Trophoblast cell (in vitro differentiated cells and primary cell): ENCODE results near the gene NTNG1.

Experiments
- DNase-seq, 2 donors: peaks; one replicate each; pipeline ENCODE4 v3.0.0-alpha.2; 2016
- H2AFZ ChIP-seq: 2 replicates; pipeline ENCODE4 v1.6.1; 2013; ENCODE audit warnings: low read length, moderate library complexity, mild to moderate bottlenecking; ENCODE audit not compliant: insufficient read depth, poor library complexity
- H2AK5ac ChIP-seq: 2 replicates; pipeline ENCODE4 v1.6.1; 2013; ENCODE audit warnings: mild to moderate bottlenecking, low read length
- H2BK120ac ChIP-seq: 2 replicates; pipeline ENCODE4 v1.6.1; 2013; ENCODE audit warnings: low read length, mild to moderate bottlenecking, moderate library complexity; ENCODE audit not compliant: insufficient read depth, poor library complexity
- H2BK12ac ChIP-seq: 2 replicates; pipeline ENCODE4 v1.6.1; 2013; ENCODE audit warnings: mild to moderate bottlenecking, low read length, moderate library complexity
- H2BK5ac ChIP-seq: 2 replicates; pipeline ENCODE4 v1.6.1; 2013; ENCODE audit warnings: low read length, low read depth, moderate library complexity, mild to moderate bottlenecking; ENCODE audit not compliant: poor library complexity
- H3K14ac ChIP-seq: 2 replicates; pipeline ENCODE4 v1.6.1; 2013; ENCODE audit warnings: mild to moderate bottlenecking, low read length
- H3K18ac ChIP-seq: 2 replicates; pipeline ENCODE4 v1.6.1; 2013; ENCODE audit warnings: mild to moderate bottlenecking, low read length
- H3K23ac ChIP-seq: 2 replicates; pipeline ENCODE4 v1.6.1; 2013; ENCODE audit warnings: low read length
- H3K27ac ChIP-seq: 2 replicates; pipeline ENCODE4 v1.5.1; 2013; ENCODE audit warnings: low read depth, mild to moderate bottlenecking, inconsistent platforms, low read length, moderate library complexity
- H3K27me3 ChIP-seq: 2 replicates; pipeline ENCODE4 v1.6.1; 2013; ENCODE audit warnings: inconsistent platforms, mild to moderate bottlenecking, low read length, moderate library complexity; ENCODE audit not compliant: insufficient read depth
- H3K36me3 ChIP-seq, 2 experiments: 1 replicate in 1 of 2; 2 replicates in 1 of 2; pipeline ENCODE4 v1.6.1; 2013; ENCODE audit warnings: low read length in 2 of 2, mild to moderate bottlenecking in 2 of 2, moderate library complexity in 1 of 2; ENCODE audit not compliant: insufficient read depth in 2 of 2, control insufficient read depth in 1 of 2
- H3K4ac ChIP-seq: 2 replicates; pipeline ENCODE4 v1.6.1; 2013; ENCODE audit warnings: low read depth, mild to moderate bottlenecking, low read length, moderate library complexity
- H3K4me1 ChIP-seq, 2 experiments: 1 replicate in 1 of 2; 2 replicates in 1 of 2; pipeline ENCODE4 v1.6.1; 2013; ENCODE audit warnings: low read length in 2 of 2, mild to moderate bottlenecking in 2 of 2, moderate library complexity in 1 of 2; ENCODE audit not compliant: insufficient read depth in 2 of 2, control insufficient read depth in 1 of 2
- H3K4me2 ChIP-seq: 2 replicates; pipeline ENCODE4 v1.6.1; 2013; ENCODE audit warnings: inconsistent platforms, mild to moderate bottlenecking, low read length, moderate library complexity
- H3K4me3 ChIP-seq: 2 replicates; pipeline ENCODE4 v1.5.1; 2013; ENCODE audit warnings: mild to moderate bottlenecking, low read depth, low read length, inconsistent platforms
- H3K79me1 ChIP-seq: one replicate; pipeline ENCODE4 v1.6.1; 2013; ENCODE audit warnings: low read length
- H3K79me2 ChIP-seq: 2 replicates; pipeline ENCODE4 v1.6.1; 2013; ENCODE audit warnings: low read length, mild to moderate bottlenecking; ENCODE audit not compliant: control insufficient read depth, insufficient read depth, poor library complexity
- H3K9ac ChIP-seq: 2 replicates; pipeline ENCODE4 v1.6.1; 2013; ENCODE audit warnings: mild to moderate bottlenecking, low read length
- H3K9me3 ChIP-seq: 2 replicates; pipeline ENCODE4 v1.6.1; 2013; ENCODE audit warnings: low read depth, mild to moderate bottlenecking, control low read depth, inconsistent platforms, low read length; ENCODE audit not compliant: insufficient read depth
- H4K12ac ChIP-seq: 2 replicates; pipeline ENCODE4 v1.6.1; 2013; ENCODE audit warnings: low read depth, mild to moderate bottlenecking, low read length, moderate library complexity
- H4K8ac ChIP-seq: 2 replicates; pipeline ENCODE4 v1.6.1; 2013; ENCODE audit warnings: low read depth, mild to moderate bottlenecking, low read length, moderate library complexity
- H4K91ac ChIP-seq: one replicate; pipeline ENCODE4 v1.6.1; 2013; ENCODE audit warnings: low read depth, mild to moderate bottlenecking, low read length, moderate library complexity
- WGBS: extraction: QIAGEN DNeasy Blood & Tissue Kit; methylation state at CpG from one replicate; pipeline ENCODE4 v1.1.7; 2013; ENCODE audit warnings: missing lambda C conversion rate; ENCODE audit not compliant: insufficient read length, insufficient coverage; ENCODE audit errors: extremely low coverage; 5-methylcytosine and 5-hydroxymethylcytosine counted together

NTNG1 gene

GRCh38 chr1:107477233-107477632, 336.4 kb downstream of the NTNG1 start:
- Histone ChIP-seq H2AK5ac (no peak overlapping the region), H3K23ac (no peak overlapping the region)

GRCh38 chr1:107479865-107480350, 339.1 kb downstream of the NTNG1 start:
- Histone ChIP-seq H3K4me2 (no peak overlapping the region), H3K79me1 (no peaks in the 10 kb centered on the region), H3K36me3 (no peaks in the 10 kb centered on the region), H3K14ac (no peak overlapping the region), H3K23ac (no peak overlapping the region), H4K91ac (no peak overlapping the region), H2AFZ (no peak overlapping the region), H3K18ac (no peak overlapping the region), H2BK120ac (no peak overlapping the region), H2BK5ac (no peak overlapping the region), H3K9me3 (no peaks in the 10 kb centered on the region), H3K79me2 (no peaks in the 10 kb centered on the region), H4K8ac (no peak overlapping the region), H3K4me3 (no peak overlapping the region), H3K27ac (no peak overlapping the region), H3K27me3 (no peaks in the 10 kb centered on the region), H2BK12ac (no peak overlapping the region), H2AK5ac (no peak overlapping the region), H3K4ac (no peak overlapping the region), H3K4me1 (no peaks in the 10 kb centered on the region), H4K12ac (no peak overlapping the region), H3K9ac (no peak overlapping the region)
- WGBS, result no CpG with 5 or more reads among the region's 11 CpGs
- DNase-seq, result no peak

More at GRCh38 chr1:107477233-107477632, 336.4 kb downstream of the NTNG1 start:
- Histone ChIP-seq H2BK12ac (no peak overlapping the region), H4K12ac (no peak overlapping the region), H3K4me1 (no peaks in the 10 kb centered on the region), H2BK5ac (no peak overlapping the region), H3K14ac (no peak overlapping the region), H3K18ac (no peak overlapping the region), H4K8ac (no peak overlapping the region), H3K9me3 (no peaks in the 10 kb centered on the region), H3K9ac (no peak overlapping the region), H3K4me2 (no peak overlapping the region), H3K4ac (no peak overlapping the region), H4K91ac (no peak overlapping the region), H3K27ac (no peak overlapping the region), H3K27me3 (no peaks in the 10 kb centered on the region), H3K4me3 (no peak overlapping the region), H2BK120ac (no peak overlapping the region), H3K79me1 (no peaks in the 10 kb centered on the region), H3K36me3 (no peaks in the 10 kb centered on the region), H3K79me2 (no peaks in the 10 kb centered on the region), H2AFZ (no peak overlapping the region)
- no peak for DNase-seq
- WGBS, result no CpG with 5 or more reads among the region's 2 CpGs

GRCh38 chr1:107480548-107481415, 339.9 kb downstream of the NTNG1 start:
- no peaks in the 10 kb centered on the region for H3K27me3 ChIP-seq
- no peak overlapping the region for H4K8ac ChIP-seq
- no peak overlapping the region for H3K14ac ChIP-seq
- no peak overlapping the region for H3K18ac ChIP-seq
- no peak overlapping the region for H2BK5ac ChIP-seq
- H4K12ac ChIP-seq, result no peak overlapping the region
- no peak overlapping the region for H3K23ac ChIP-seq
- no peaks in the 10 kb centered on the region for H3K9me3 ChIP-seq
- H4K91ac ChIP-seq, result no peak overlapping the region
- H2BK120ac ChIP-seq, result no peak overlapping the region
- H2BK12ac ChIP-seq, result no peak overlapping the region
- no peak overlapping the region for H2AK5ac ChIP-seq
- H3K36me3 ChIP-seq, result no peaks in the 10 kb centered on the region
- H3K4ac ChIP-seq, result no peak overlapping the region
- H3K79me1 ChIP-seq, result no peaks in the 10 kb centered on the region
- no peak overlapping the region for H3K27ac ChIP-seq
- H3K4me3 ChIP-seq, result no peak overlapping the region
- no peaks in the 10 kb centered on the region for H3K79me2 ChIP-seq
- no peak for DNase-seq
- no peaks in the 10 kb centered on the region for H3K4me1 ChIP-seq
- no peak overlapping the region for H2AFZ ChIP-seq
- no peak overlapping the region for H3K4me2 ChIP-seq
- no CpG with 5 or more reads among the region's 37 CpGs for WGBS
- H3K9ac ChIP-seq, result no peak overlapping the region

DNA sequence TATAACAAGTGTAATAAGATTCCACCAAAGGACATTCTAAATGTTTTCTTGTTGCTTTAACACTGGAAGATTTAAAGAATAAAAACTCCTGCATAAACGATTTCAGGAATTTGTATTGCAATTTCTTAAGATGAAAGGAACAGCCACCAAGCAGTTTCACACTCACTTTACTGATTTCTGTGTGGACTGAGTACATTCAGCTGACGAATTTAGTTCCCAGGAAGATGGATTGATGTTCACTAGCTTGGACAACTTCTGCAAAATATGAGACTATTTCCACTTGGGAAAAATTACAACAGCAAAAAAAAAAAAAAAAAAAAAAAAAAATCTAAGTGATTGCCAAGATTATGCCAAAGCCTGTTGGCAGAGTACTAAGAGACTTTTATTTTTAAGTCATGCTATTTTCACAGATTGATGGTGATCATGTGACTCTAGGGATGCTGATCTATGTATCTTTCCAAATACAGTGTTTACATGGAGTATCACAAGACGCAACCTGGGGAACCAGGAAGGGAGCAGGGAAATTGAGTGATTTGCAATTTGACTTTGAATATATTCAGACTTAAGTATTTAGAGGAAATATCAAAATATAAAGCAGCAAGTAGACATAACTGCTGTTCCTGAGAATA, 341.0 kb downstream of the NTNG1 start:
- Histone ChIP-seq H3K4me2 (no peak overlapping the region), H3K9ac (no peak overlapping the region), H2BK5ac (no peak overlapping the region), H2BK120ac (no peak overlapping the region), H4K91ac (no peak overlapping the region), H3K4me1 (no peaks in the 10 kb centered on the region), H3K27me3 (no peaks in the 10 kb centered on the region), H3K4ac (no peak overlapping the region), H3K23ac (no peak overlapping the region), H3K36me3 (no peaks in the 10 kb centered on the region), H3K14ac (no peak overlapping the region), H2BK12ac (no peak overlapping the region), H3K79me2 (no peaks in the 10 kb centered on the region), H3K18ac (no peak overlapping the region), H3K9me3 (no peaks in the 10 kb centered on the region), H4K12ac (no peak overlapping the region), H3K79me1 (no peaks in the 10 kb centered on the region), H2AFZ (no peak overlapping the region), H2AK5ac (no peak overlapping the region), H4K8ac (no peak overlapping the region), H3K4me3 (no peak overlapping the region), H3K27ac (no peak overlapping the region)
- DNase-seq, result no peak
- no CpG with 5 or more reads among the region's 3 CpGs for WGBS
